GM10847 (cell line): ENCODE results near the gene SCARB1.

Source experiments
- POLR2A ChIP-seq: IDR thresholded peaks from 2 replicates; pipeline ENCODE4 v1.6.1; 2011; ENCODE audit not compliant: insufficient read length; ENCODE audit errors: extremely low read depth

Gene SCARB1

GRCh38 chr12:124786061-124786964, 77.4 kb downstream of the SCARB1 start:
- no peak for TF ChIP-seq POLR2A

DNA sequence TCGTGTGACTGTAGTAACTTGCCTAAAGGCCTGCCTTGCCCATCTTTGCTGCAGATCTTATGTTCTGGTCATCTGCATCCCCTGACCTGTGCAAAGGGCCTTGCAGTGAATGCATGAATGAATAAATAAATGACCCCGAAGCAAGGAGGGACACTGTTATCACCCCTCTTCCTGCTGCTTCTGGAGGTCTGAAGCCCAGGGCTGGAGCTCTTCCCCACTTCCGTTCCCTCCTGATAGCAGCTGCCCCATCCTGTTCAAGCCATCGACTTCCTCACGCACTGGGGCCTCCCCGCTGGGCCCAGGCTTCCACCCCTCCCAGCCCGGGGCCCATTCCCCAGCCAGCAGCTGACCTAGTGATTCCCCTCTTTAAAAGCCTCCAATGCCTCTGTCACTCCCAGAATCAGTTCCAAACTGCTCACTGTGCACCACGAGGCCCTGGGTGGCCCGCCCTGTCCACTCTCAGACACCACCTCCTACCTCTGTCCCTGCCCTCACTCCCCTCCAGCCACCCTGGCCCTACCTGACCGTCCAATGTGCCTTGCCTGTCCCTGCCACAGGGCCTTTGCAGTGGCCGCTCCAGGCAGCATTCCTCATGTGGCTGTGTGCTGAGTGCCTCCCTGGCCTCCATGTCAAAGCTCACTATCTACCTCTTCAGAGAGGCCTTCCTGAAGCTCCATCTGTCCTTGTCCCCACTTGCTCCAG, 78.6 kb downstream of the SCARB1 start:
- TF ChIP-seq POLR2A = no peak

GRCh38 chr12:124783087-124783486, 80.6 kb downstream of the SCARB1 start:
- TF ChIP-seq POLR2A = no peak

- TF ChIP-seq POLR2A = no peak
These were observed 81.5 kb downstream of the SCARB1 start for GRCh38 chr12:124782132-124782531.

DNA sequence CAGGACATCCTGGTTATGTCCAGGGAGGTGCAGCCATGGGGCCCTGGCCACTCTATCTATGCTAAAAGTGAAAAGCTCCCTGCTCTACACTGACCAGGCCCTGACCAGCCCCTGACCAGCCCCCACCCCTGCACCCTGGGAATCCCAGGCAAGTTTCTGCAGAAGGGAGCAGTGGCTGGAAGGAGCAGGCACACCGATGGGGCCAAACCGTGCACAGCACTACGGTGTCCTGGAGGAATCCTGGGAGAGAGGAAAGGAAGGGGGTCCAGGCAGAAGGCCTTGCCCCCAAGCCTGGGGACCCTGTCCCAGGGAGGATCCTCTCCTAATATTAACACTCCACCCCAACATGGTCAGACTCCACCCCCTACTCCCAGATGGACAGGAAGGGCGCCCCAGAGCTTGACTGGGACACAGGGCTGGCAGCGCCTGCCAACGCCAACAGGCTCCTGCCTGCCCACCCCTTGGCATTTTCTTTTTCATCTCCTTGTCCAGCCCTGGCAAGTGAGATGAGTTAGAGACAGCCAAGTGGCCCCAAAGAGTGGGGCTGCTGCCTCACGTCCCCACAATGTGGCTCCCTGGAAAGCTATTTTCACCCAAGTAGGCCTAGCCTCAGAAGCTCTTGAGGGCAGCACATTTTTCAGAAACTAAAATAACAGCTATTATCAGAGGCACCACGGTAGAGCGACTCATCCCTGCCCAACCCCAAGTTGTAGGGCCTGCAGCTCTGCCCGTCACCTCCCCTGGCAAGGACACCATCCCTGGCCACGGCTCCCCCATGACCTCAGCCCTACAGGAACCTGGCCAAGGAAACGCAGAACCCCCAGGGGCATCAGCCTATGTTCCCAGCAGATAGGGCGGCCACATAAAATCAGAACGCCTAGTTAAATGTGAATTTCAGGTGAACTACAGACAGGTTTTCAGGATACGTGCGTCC, 82.6 kb downstream of the SCARB1 start:
- TF ChIP-seq POLR2A = no peak

DNA sequence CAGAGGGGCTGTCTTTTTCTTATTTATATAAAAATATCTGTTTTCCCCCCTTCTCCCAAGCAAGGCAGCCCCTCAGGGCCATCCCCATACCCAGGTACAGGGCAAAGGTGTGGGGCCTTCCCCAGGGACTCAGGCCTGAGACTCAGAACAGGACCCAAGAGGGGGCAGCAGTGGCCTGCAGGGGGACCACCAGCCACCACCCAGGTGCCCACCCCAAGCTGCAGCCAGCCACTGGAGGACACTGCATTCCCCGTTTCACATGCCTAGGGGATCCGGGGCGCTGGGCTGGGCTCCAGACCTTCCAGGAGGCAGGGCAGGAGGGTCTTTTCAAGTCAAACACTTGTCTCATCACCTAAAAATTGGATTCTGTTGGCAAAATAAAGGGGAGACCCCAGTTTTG, 83.3 kb downstream of the SCARB1 start:
- no peak for TF ChIP-seq POLR2A

DNA sequence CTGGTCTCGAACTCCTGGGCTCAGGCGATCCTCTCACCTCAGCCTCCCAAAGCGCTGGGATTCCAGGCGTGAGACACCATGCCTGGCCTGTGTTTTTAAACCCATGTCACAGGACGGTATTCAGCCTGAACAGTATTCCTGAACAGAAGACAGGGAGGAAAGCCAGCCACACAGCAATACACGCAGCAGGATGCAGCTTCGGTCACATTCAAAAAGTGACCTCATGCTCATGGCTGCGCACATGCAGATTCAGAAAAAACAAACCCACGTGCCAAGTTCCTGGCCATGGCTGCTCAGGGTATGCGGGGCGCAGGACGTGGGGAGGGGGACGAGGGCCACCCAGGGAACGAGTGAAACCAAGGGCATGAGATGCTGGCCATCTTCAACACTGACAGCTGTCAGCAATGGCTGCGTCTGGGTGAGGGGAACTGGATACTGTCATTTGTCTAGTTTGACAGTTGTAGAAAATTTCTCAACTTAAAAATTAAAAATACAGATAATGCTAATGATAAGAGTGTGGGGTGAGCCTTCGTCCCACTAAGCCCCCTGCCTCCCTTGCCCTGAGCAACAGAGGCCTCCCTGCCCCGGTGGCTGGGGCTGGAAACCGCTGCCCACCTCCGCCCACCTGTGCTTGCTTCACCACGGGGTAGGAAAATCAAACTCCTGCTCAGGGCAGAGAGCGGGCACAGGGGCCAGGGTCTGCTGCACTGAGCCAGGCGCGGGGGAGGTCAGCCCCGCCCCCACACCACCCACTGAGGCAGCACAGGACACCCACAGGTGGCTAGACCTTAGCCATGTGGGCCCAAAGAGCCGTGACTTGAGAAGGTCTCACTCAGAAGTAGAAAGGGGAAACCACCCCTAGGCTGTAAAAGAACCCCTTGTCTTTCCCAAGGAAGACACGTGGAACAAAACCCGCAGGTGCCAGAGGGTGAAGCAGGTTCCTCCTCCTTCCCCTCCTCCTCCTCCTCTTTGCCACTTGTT, 84.2 kb downstream of the SCARB1 start:
- no peak for TF ChIP-seq POLR2A

GRCh38 chr12:124778411-124778810, 85.3 kb downstream of the SCARB1 start:
- no peak for TF ChIP-seq POLR2A

DNA sequence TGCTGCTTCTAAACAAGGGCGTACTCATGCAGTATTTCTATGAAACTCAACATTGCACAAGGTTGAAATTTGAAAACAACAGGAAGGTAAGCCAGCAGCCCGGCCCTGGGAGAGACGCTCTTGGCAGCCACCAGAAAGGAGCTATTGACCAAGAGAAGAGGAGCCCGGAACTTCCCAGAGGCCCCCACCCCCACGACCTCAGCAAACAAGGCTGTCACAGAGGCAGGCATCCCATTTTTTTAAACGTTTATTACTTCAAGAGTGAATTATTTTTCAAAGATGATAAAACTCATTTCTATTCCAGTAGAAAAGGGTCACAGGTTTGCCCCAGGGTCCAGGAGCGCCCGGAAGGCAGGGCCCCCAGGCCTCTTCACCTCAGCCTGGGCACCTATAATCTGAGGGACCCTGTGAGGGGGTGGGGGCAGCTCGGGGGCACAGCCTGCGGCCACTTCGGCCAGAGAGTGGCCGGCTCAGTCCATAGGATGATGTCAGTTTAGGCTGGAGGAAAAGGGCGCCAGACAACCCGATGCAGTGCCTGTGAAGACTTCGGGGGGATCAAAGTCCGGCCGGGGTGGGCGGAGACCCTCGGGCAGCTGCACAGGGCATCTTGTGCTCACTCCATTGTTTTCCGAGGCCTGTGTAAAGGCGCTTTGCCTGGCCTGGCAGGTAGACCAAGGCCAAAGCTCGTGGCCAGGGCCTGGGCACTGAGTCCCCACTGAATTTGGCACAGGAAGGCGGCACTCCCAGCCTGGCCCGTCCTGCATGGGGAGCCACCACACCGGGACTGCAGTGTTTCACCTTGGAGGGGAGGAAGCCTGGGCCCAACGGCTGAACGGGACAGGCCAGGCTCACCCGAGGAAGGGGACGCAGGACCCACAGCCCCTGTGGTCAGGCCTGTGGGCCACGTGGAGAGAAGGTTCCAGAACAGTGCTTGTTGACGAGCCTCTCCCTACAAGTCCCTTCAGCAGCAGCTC, 86.0 kb downstream of the SCARB1 start:
- TF ChIP-seq POLR2A = no peak

- no peak for TF ChIP-seq POLR2A
These were observed 87.5 kb downstream of the SCARB1 start for GRCh38 chr12:124776125-124776513.

DNA sequence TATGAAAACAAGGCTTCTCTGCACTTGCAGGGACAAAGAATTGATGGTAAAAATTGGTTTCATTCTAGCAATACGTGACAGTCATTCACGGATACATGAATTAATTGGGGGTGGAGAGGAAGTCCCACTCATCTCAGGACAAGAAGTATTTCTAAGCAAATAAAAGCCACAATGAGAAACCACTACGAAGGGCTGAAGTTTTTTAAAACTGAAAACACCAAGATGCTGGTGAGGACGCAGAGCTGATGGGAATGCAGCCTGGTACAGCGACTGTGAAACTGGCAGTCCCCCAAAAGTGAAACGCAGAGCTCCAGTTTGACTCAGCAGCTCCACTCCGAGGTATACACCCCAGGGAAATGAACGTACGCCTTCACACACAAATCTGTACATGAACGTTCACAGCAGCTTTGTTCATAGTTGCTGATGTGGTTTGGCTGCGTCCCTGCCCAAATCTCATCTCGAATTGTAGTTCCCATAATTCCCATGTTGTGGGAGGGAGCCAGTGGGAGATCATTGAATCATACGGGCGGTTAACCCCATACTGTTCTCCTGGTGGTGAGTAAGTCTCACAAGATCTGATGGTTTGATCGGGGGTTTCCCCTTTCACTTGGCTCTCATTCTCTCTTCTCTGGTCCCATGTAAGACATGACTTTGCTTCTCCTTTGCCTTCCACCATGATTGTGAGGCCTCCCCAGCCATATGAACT, 89.0 kb downstream of the SCARB1 start:
- no peak for TF ChIP-seq POLR2A

DNA sequence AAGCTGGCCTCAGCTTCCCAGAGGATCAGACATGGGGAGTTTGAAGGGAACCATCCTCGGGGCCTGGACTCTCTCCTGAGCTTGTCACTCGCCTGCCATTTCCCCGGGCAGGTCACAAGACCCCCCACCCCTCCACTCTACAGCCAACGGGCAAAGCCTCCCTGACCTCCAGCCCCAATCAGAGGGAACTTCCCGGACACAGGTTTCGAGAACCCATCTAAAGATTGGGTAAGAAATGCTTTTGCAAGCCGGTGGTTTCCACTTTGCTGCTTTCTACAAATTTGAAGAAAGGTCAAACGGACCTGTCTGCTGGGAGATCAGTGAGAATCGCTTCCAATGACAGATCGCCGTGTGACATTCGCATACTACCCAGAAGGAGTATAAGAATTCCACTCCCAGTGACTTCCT, 89.6 kb downstream of the SCARB1 start:
- TF ChIP-seq POLR2A = peak; percentile 17
